HL-60 (cell line): ENCODE results near the gene NAA50.

Experiments used
- CTCF ChIP-seq: IDR thresholded peaks from one replicate; pipeline ENCODE4 v1.5.1; 2011; ENCODE audit warnings: low read length, control low read depth, inconsistent platforms; ENCODE audit not compliant: insufficient read depth
- GABPA ChIP-seq: IDR thresholded peaks from 2 replicates; pipeline ENCODE4 v1.6.1; 2012; ENCODE audit warnings: low read depth
- POLR2AphosphoS5 ChIP-seq: IDR thresholded peaks from 2 replicates; pipeline ENCODE4 v1.6.1; 2012; ENCODE audit warnings: low read depth
- REST ChIP-seq: IDR thresholded peaks from 2 replicates; pipeline ENCODE4 v1.6.1; 2012; ENCODE audit warnings: low read depth; ENCODE audit not compliant: insufficient replicate concordance

- TF ChIP-seq CTCF (no peak), REST (no peak), POLR2AphosphoS5 (peak; percentile 36; the same call in 1 of the 2 replicates), GABPA (no peak)
Measured at GRCh38 chr3:113695786-113696645, 50.0 kb downstream of the NAA50 start, which contains the start of gene USF3.
